Fibroblast of lung (primary cell): ENCODE measurements around the gene RING1. TPM values are rescaled to one million over a fixed set of nuclear protein-coding genes. Genes with fewer than 3 reads are reported as not detected.

ENCODE experiments used
- DNase-seq, 2 donors: peaks; one replicate each; pipeline versions ENCODE4 v3.0.0 to v3.0.0-alpha.2; 2010; ENCODE audit warnings: low read depth in 2 of 2
- H2AFZ ChIP-seq: 2 replicates; pipeline ENCODE4 v1.5.1; 2012; ENCODE audit warnings: low read length, control low read depth, inconsistent platforms
- H3K27ac ChIP-seq: 2 replicates; pipeline ENCODE4 v1.5.1; 2011; ENCODE audit warnings: low read length, control low read depth; ENCODE audit not compliant: insufficient read depth
- H3K27me3 ChIP-seq: 2 replicates; pipeline ENCODE4 v1.5.1; 2011; ENCODE audit warnings: mild to moderate bottlenecking, low read length; ENCODE audit not compliant: control insufficient read depth, insufficient read depth
- H3K36me3 ChIP-seq: 2 replicates; pipeline ENCODE4 v1.5.1; 2011; ENCODE audit warnings: low read length; ENCODE audit not compliant: control insufficient read depth, insufficient read depth
- H3K4me1 ChIP-seq: 2 replicates; pipeline ENCODE4 v1.5.1; 2011; ENCODE audit warnings: low read length; ENCODE audit not compliant: control insufficient read depth, insufficient read depth; ENCODE audit errors: extremely low read depth
- H3K4me2 ChIP-seq: 2 replicates; pipeline ENCODE4 v1.5.1; 2011; ENCODE audit warnings: low read length, control low read depth; ENCODE audit not compliant: insufficient read depth; ENCODE audit errors: extremely low read depth
- H3K4me3 ChIP-seq, 4 experiments: fragments of 200-600 bp in 1 of 4; sonication (generic) in 1 of 4; replicated peaks in 1 of 4; 2 replicates each; pipeline ENCODE4 v1.5.1; 2011 to 2016; ENCODE audit warnings: low read length in 4 of 4, low read depth in 3 of 4, mild to moderate bottlenecking in 3 of 4, control low read depth in 2 of 4, inconsistent platforms in 1 of 4, mixed read lengths in 1 of 4; ENCODE audit not compliant: insufficient read depth in 1 of 4; ENCODE audit errors: control extremely low read depth in 1 of 4
- H3K79me2 ChIP-seq: 2 replicates; pipeline ENCODE4 v1.5.1; 2012; ENCODE audit warnings: mild to moderate bottlenecking, low read length, inconsistent platforms; ENCODE audit not compliant: control insufficient read depth, insufficient read depth
- H3K9ac ChIP-seq: 2 replicates; pipeline ENCODE4 v1.5.1; 2011; ENCODE audit warnings: mild to moderate bottlenecking, low read length, control low read depth; ENCODE audit not compliant: insufficient read depth
- H3K9me3 ChIP-seq: 2 replicates; pipeline ENCODE4 v1.5.1; 2012; ENCODE audit warnings: low read depth, low read length; ENCODE audit not compliant: control insufficient read depth, insufficient read depth
- H4K20me1 ChIP-seq: 2 replicates; pipeline ENCODE4 v1.5.1; 2011; ENCODE audit warnings: low read length; ENCODE audit not compliant: control insufficient read depth, insufficient read depth; ENCODE audit errors: extremely low read depth
- EZH2 ChIP-seq: IDR thresholded peaks from 2 replicates; pipeline ENCODE4 v1.5.1; 2012; ENCODE audit warnings: low read length, control low read depth, mild to moderate bottlenecking; ENCODE audit errors: missing control alignments
- polyA plus RNA-seq, 2 donors: library from polyadenylated mRNA; depleted of rRNA in 1 of 2; stranded (reverse) in 1 of 2; unstranded in 1 of 2; fragments of >200 nt; gene quantifications; 2 replicates each; pipeline ENCODE4 v1.2.1, GENCODE V29; 2011 to 2012; ENCODE audit warnings: missing spikeins in 1 of 2
- total RNA-seq: library from RNA; depleted of rRNA; stranded (reverse); fragments of >200 nt; gene quantifications from 2 replicates; pipeline ENCODE4 v1.2.1, GENCODE V29; 2014
- TF ChIP-seq, protein P1 (sequence below), 2 donors: IDR thresholded peaks in 1 of 2; conservative IDR thresholded peaks in 1 of 2; 1 replicate in 1 of 2; 2 replicates in 1 of 2; pipeline ENCODE4 v1.5.1; 2011 to 2012; ENCODE audit warnings: low read length in 2 of 2, control low read depth in 1 of 2, inconsistent platforms in 1 of 2, low read depth in 1 of 2, mild to moderate bottlenecking in 1 of 2

The RING1 gene
- total and polyA plus RNA-seq, 2 donors (not counting 1 experiment from before 2014, with no cell fraction given): 24.7 to 30.6 TPM

DNA sequence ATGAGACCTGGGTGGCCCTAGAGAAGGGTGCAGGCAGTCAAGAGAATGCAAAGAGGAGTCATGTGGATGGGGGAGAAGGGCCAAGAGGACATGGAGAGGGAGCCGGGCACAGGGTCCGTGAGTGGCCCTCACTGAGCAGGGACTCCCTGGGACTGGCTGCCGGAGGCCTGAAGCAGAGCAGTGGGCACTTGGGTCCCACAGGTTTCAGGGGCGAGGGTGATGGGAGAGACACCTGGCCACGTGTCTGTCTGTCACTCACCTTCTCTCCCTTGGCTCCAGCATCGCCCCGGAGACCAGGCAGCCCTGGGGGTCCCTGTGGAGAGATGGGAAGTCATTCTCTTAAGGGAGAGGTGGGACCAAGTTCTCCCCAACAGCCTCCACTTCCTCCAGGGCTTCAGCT lies 41.5 kb upstream of the RING1 start:
- no peaks in the 10 kb centered on the region for H3K27me3 ChIP-seq
- no peaks in the 10 kb centered on the region for H3K79me2 ChIP-seq
- no peaks in the 10 kb centered on the region for H4K20me1 ChIP-seq
- no peak overlapping the region for H2AFZ ChIP-seq
- TF ChIP-seq, protein P1, sequence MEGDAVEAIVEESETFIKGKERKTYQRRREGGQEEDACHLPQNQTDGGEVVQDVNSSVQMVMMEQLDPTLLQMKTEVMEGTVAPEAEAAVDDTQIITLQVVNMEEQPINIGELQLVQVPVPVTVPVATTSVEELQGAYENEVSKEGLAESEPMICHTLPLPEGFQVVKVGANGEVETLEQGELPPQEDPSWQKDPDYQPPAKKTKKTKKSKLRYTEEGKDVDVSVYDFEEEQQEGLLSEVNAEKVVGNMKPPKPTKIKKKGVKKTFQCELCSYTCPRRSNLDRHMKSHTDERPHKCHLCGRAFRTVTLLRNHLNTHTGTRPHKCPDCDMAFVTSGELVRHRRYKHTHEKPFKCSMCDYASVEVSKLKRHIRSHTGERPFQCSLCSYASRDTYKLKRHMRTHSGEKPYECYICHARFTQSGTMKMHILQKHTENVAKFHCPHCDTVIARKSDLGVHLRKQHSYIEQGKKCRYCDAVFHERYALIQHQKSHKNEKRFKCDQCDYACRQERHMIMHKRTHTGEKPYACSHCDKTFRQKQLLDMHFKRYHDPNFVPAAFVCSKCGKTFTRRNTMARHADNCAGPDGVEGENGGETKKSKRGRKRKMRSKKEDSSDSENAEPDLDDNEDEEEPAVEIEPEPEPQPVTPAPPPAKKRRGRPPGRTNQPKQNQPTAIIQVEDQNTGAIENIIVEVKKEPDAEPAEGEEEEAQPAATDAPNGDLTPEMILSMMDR (conservative IDR thresholded peaks at IDR 0.05 in 1 of 2, IDR thresholded peaks at IDR 0.05 in 1 of 2; ENCODE audit: low read depth in 1 of 2, low read length in 2 of 2): no peak
- no peak for TF ChIP-seq EZH2
- H3K4me1 ChIP-seq: peaks cover 1% of the 10 kb centered on the region
- H3K4me3 ChIP-seq: no peak overlapping the region
- DNase-seq: no peak
- H3K9me3 ChIP-seq: no peaks in the 10 kb centered on the region
- no peak overlapping the region for H3K4me2 ChIP-seq
- no peaks in the 10 kb centered on the region for H3K36me3 ChIP-seq
- no peak overlapping the region for H3K27ac ChIP-seq
- no peak overlapping the region for H3K9ac ChIP-seq

DNA sequence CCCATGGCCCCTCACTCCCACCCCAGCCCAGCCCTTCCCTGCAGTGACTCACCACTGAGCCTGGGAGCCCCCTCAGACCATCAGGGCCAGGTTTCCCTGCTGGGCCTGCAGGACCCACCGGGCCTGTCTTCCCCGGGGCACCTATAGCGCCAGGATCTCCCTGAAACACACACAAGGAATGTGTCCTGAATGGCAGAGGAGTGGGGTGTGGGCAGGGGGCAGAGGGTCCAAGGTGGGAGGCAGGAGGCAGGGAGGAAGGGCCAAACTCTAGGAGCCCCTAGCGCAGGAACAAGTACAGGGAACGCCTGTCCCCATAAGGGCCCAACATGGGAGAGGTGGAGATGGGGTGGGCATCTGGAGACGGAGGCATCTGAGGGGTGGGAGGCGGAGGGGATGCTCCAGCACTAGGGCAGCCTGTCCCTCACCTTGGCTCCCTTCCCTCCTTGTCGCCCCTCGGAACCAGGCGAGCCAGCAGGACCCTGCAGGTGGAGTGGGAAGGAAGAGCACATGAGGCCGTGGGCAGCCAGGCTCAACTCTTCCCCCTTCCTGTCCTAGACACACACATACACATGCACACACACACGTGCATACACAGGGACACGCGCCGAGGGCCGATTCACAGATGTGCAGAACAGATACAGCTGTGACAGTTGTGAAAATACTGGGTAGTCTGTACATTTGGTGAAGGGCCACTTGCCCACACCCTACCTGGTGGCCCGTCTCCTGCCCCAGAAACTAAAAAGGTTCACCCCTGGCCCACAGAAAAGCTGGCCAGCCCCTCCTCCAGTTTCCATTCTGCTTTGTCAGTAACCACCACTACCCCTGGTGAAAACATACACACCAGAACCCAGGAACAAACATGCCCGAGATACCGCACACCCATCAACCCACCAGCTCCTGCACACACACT lies 40.7 kb upstream of the RING1 start:
- Histone ChIP-seq H3K4me3 (no peak overlapping the region), H4K20me1 (no peaks in the 10 kb centered on the region), H3K9me3 (no peaks in the 10 kb centered on the region), H3K4me1 (no peaks in the 10 kb centered on the region), H3K9ac (no peak overlapping the region), H3K36me3 (no peaks in the 10 kb centered on the region), H3K27ac (no peak overlapping the region), H3K79me2 (no peaks in the 10 kb centered on the region), H2AFZ (no peak overlapping the region), H3K27me3 (no peaks in the 10 kb centered on the region), H3K4me2 (no peak overlapping the region)
- no peak for TF ChIP-seq EZH2
- TF ChIP-seq, protein P1 (conservative IDR thresholded peaks at IDR 0.05 in 1 of 2, IDR thresholded peaks at IDR 0.05 in 1 of 2; ENCODE audit: low read depth in 1 of 2, low read length in 2 of 2): no peak
- no peak for DNase-seq

DNA sequence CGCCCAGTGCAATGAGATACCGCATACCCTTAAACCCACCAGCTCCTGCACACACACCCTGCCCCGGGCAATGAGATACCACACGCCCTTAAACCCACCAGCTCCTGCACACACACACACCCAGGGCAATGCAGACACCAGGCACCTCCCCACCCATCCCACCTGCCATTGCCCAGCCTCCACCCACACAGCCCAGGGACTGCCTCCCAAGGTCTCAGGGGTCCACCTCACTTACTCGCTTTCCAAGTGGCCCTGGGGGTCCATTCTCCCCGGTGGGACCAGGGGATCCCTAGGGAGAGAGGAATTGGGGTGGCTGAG lies 40.1 kb upstream of the RING1 start:
- no peaks in the 10 kb centered on the region for H3K36me3 ChIP-seq
- H4K20me1 ChIP-seq: no peaks in the 10 kb centered on the region
- no peaks in the 10 kb centered on the region for H3K79me2 ChIP-seq
- no peaks in the 10 kb centered on the region for H3K4me1 ChIP-seq
- H3K4me2 ChIP-seq: no peak overlapping the region
- no peak overlapping the region for H2AFZ ChIP-seq
- H3K27me3 ChIP-seq: no peaks in the 10 kb centered on the region
- H3K9ac ChIP-seq: no peak overlapping the region
- H3K27ac ChIP-seq: no peak overlapping the region
- no peak for DNase-seq
- no peak overlapping the region for H3K4me3 ChIP-seq
- TF ChIP-seq, protein P1 (conservative IDR thresholded peaks at IDR 0.05 in 1 of 2, IDR thresholded peaks at IDR 0.05 in 1 of 2; ENCODE audit: low read depth in 1 of 2, low read length in 2 of 2): no peak
- no peak for TF ChIP-seq EZH2
- no peaks in the 10 kb centered on the region for H3K9me3 ChIP-seq
